ENCODE data around the gene CASP7. TPM values are rescaled to one million over a fixed set of nuclear protein-coding genes. Genes with fewer than 3 reads are reported as not detected.

CASP7 gene
- total RNA-seq, 1 experiment from 2014 or later, result 4.7 TPM

- Histone ChIP-seq H3K18ac (ENCODE audit: insufficient read length, low read depth, low read length) (no peak overlapping the region), H4K20me1 (ENCODE audit: control insufficient read depth, insufficient read depth, insufficient read length) (no peaks in the 10 kb centered on the region), H3K14ac (ENCODE audit: insufficient read depth, low read length) (no peak overlapping the region), H2AFZ (ENCODE audit: low read length) (no peak overlapping the region), H3K79me1 (ENCODE audit: insufficient read depth, low read depth, low read length, poor library complexity, severe bottlenecking) (no peaks in the 10 kb centered on the region), H3K79me2 (ENCODE audit: insufficient read depth, low read length) (no peaks in the 10 kb centered on the region), H3K23ac (ENCODE audit: insufficient read length, low read depth, low read length) (no peak overlapping the region), H2AK5ac (ENCODE audit: insufficient read length, low read length) (no peak overlapping the region), H4K91ac (ENCODE audit: insufficient read length, low read depth, low read length) (no peak overlapping the region), H3K27me3 (ENCODE audit: insufficient read depth, low read length) (no peaks in the 10 kb centered on the region), H2BK12ac (ENCODE audit: insufficient read length, low read depth, low read length) (no peak overlapping the region), H3K23me2 (ENCODE audit: insufficient read length, low read depth, low read length, poor library complexity, severe bottlenecking) (no peaks in the 10 kb centered on the region), H3K4me1 (ENCODE audit: insufficient read depth, low read length) (no peaks in the 10 kb centered on the region; the same call in 1 of the 2 replicates), H3K4me2 (ENCODE audit: insufficient read depth, insufficient read length, low read length) (no peak overlapping the region), H3K56ac (ENCODE audit: insufficient read length, low read depth, low read length) (no peak overlapping the region), H3K27ac (ENCODE audit: insufficient read length, low read depth, low read length) (no peak overlapping the region), H4K8ac (replicated peaks; ENCODE audit: insufficient read length, low read depth, low read length) (no peak overlapping the region), H2BK120ac (ENCODE audit: low read depth, low read length, poor library complexity, severe bottlenecking) (no peak overlapping the region), H2BK20ac (ENCODE audit: low read depth, low read length, poor library complexity, severe bottlenecking) (no peak overlapping the region), H3T11ph (ENCODE audit: low read length) (no peak overlapping the region), H2BK15ac (ENCODE audit: low read depth, low read length) (no peak overlapping the region), H3K9ac (ENCODE audit: extremely low read depth, insufficient read length, low read length) (no peak overlapping the region), H3K4ac (ENCODE audit: low read depth, low read length) (no peak overlapping the region), H4K5ac (ENCODE audit: insufficient read length, low read depth, low read length) (no peak overlapping the region), H2BK5ac (ENCODE audit: insufficient read length, low read length) (no peak overlapping the region), H3K9me3 (ENCODE audit: control insufficient read depth, low read depth, low read length) (no peaks in the 10 kb centered on the region)
- DNase-seq, result no peak
- Mint-ChIP-seq H3K36me3 (ENCODE audit: insufficient read depth in 1 of 3, low read depth in 3 of 3) (peaks cover 15 to 26% (median 18%) of the 10 kb centered on the region in 3 experiments), H3K27me3 (ENCODE audit: low read depth) (no peaks in the 10 kb centered on the region; the same call in 1 of the 2 replicates), H3K9me3 (peaks cover 15 to 18% of the 10 kb centered on the region in 2 experiments), H3K27ac (no peak overlapping the region), H3K4me3 (no peak overlapping the region), H3K4me1 (peaks cover 21 to 36% of the 10 kb centered on the region in 2 experiments)
- no peak for TF ChIP-seq CTCF (conservative IDR thresholded peaks at IDR 0.05)
- no CpG with 5 or more reads among the region's 6 CpGs for WGBS (ENCODE audit: extremely low coverage, insufficient read length, low lambda C conversion rate)
These were observed 12.6 kb downstream of the CASP7 start for GRCh38 chr10:113692271-113692670.

Measured in H9 (cell line).